Large intestine (tissue), 3 donors: ENCODE data around the gene CRK. TPM values are rescaled to one million over a fixed set of nuclear protein-coding genes. Genes with fewer than 3 reads are reported as not detected.

ENCODE experiments used
- DNase-seq, 2 donors: peaks; one replicate each; pipeline versions ENCODE4 v3.0.0 to v3.0.0-alpha.2; 2013
- H3K27ac ChIP-seq: one replicate; pipeline ENCODE4 v1.5.1; 2013; ENCODE audit warnings: low read length
- H3K27me3 ChIP-seq: 2 replicates; pipeline ENCODE4 v1.6.1; 2013; ENCODE audit warnings: low read length; ENCODE audit not compliant: control insufficient read depth, insufficient read depth
- H3K36me3 ChIP-seq: 2 replicates; pipeline ENCODE4 v1.6.1; 2013; ENCODE audit warnings: low read length; ENCODE audit not compliant: control insufficient read depth, insufficient read depth
- H3K4me1 ChIP-seq: one replicate; pipeline ENCODE4 v1.6.1; 2013; ENCODE audit warnings: low read length; ENCODE audit not compliant: control insufficient read depth, insufficient read depth
- H3K4me3 ChIP-seq: one replicate; pipeline ENCODE4 v1.5.1; 2013; ENCODE audit warnings: low read length
- H3K9me3 ChIP-seq: one replicate; pipeline ENCODE4 v1.6.1; 2013; ENCODE audit warnings: mild to moderate bottlenecking, low read depth, low read length, moderate library complexity; ENCODE audit not compliant: control insufficient read depth
- WGBS: methylation state at CpG from one replicate; pipeline ENCODE4 v1.1.5; 2013; ENCODE audit warnings: low lambda C conversion rate; ENCODE audit not compliant: insufficient coverage; 5-methylcytosine and 5-hydroxymethylcytosine counted together
- polyA plus RNA-seq: library from polyadenylated mRNA; unstranded; fragments of 120-200 nt; gene quantifications from one replicate; pipeline ENCODE4 v1.2.1, GENCODE V29; 2013

CRK gene
- polyA plus RNA-seq, 1 donor = 42.2 TPM

- H3K36me3 ChIP-seq = peaks cover 18% of the 10 kb centered on the region
- peak overlapping the region; percentile 60 for H3K27ac ChIP-seq
- peaks cover 8% of the 10 kb centered on the region for H3K9me3 ChIP-seq
- no CpG with 5 or more reads among the region's 74 CpGs for WGBS
- DNase-seq = peak in 1 of 2 donors; percentile 80
- H3K4me1 ChIP-seq = peaks cover 46% of the 10 kb centered on the region
- H3K4me3 ChIP-seq = peak overlapping the region; percentile 68
- peaks cover 3% of the 10 kb centered on the region for H3K27me3 ChIP-seq
Observed at GRCh38 chr17:1486802-1487695, 31.0 kb upstream of the CRK start.

- H3K27ac ChIP-seq = peak overlapping the region; percentile 80
- no peaks in the 10 kb centered on the region for H3K27me3 ChIP-seq
- WGBS = no CpG with 5 or more reads among the region's 127 CpGs
- H3K4me3 ChIP-seq = peak overlapping the region; percentile 67
- peaks cover 8% of the 10 kb centered on the region for H3K9me3 ChIP-seq
- peak in 1 of 2 donors; percentile 67 for DNase-seq
- peaks cover 30% of the 10 kb centered on the region for H3K36me3 ChIP-seq
- H3K4me1 ChIP-seq = peaks cover 42% of the 10 kb centered on the region
Observed at GRCh38 chr17:1485423-1486376, 29.7 kb upstream of the CRK start.

- Histone ChIP-seq H3K27me3 (no peaks in the 10 kb centered on the region), H3K27ac (peak overlapping the region; percentile 63), H3K4me1 (peaks cover 40% of the 10 kb centered on the region), H3K4me3 (peak overlapping the region; percentile 58), H3K9me3 (peaks cover 8% of the 10 kb centered on the region), H3K36me3 (peaks cover 35% of the 10 kb centered on the region)
- peak; percentile 78 to 85 for DNase-seq
- no CpG with 5 or more reads among the region's 19 CpGs for WGBS
Observed at GRCh38 chr17:1484676-1485422, 28.8 kb upstream of the CRK start.

- no peak for DNase-seq
- H3K4me3 ChIP-seq = no peak overlapping the region
- peaks cover 36% of the 10 kb centered on the region for H3K4me1 ChIP-seq
Observed at GRCh38 chr17:1484060-1484535, 28.1 kb upstream of the CRK start.

GRCh38 chr17:1482680-1483079 is 26.6 kb upstream of the CRK start:
- Histone ChIP-seq H3K9me3 (peaks cover 8% of the 10 kb centered on the region), H3K27ac (no peak overlapping the region), H3K4me3 (no peak overlapping the region), H3K36me3 (peaks cover 54% of the 10 kb centered on the region), H3K27me3 (no peaks in the 10 kb centered on the region), H3K4me1 (peaks cover 27% of the 10 kb centered on the region)
- WGBS = no CpG with 5 or more reads among the region's 20 CpGs
- DNase-seq = no peak

More at GRCh38 chr17:1484060-1484535, 28.1 kb upstream of the CRK start:
- H3K27me3 ChIP-seq = no peaks in the 10 kb centered on the region
- no peak overlapping the region for H3K27ac ChIP-seq
- peaks cover 40% of the 10 kb centered on the region for H3K36me3 ChIP-seq
- peaks cover 8% of the 10 kb centered on the region for H3K9me3 ChIP-seq
- WGBS = 100% methylated on average over 2 of the region's 29 CpGs

- Histone ChIP-seq H3K4me1 (peaks cover 19% of the 10 kb centered on the region), H3K36me3 (peaks cover 61% of the 10 kb centered on the region), H3K27ac (no peak overlapping the region), H3K4me3 (no peak overlapping the region), H3K27me3 (no peaks in the 10 kb centered on the region), H3K9me3 (peaks cover 5% of the 10 kb centered on the region)
- DNase-seq = no peak
- WGBS = 60% methylated on average over 1 of the region's 11 CpGs
Observed at GRCh38 chr17:1481736-1482135, 25.7 kb upstream of the CRK start.

GRCh38 chr17:1480747-1481465 is 24.9 kb upstream of the CRK start:
- Histone ChIP-seq H3K4me1 (peaks cover 12% of the 10 kb centered on the region), H3K36me3 (peaks cover 69% of the 10 kb centered on the region), H3K27me3 (no peaks in the 10 kb centered on the region), H3K4me3 (no peak overlapping the region), H3K27ac (no peak overlapping the region), H3K9me3 (no peaks in the 10 kb centered on the region)
- WGBS = 100% methylated on average over 1 of the region's 18 CpGs
- DNase-seq = no peak

- no peak overlapping the region for H3K27ac ChIP-seq
- H3K36me3 ChIP-seq = peaks cover 80% of the 10 kb centered on the region
- no peak overlapping the region for H3K4me3 ChIP-seq
- DNase-seq = no peak
- H3K27me3 ChIP-seq = no peaks in the 10 kb centered on the region
- no peaks in the 10 kb centered on the region for H3K9me3 ChIP-seq
- H3K4me1 ChIP-seq = no peaks in the 10 kb centered on the region
- WGBS = no CpG with 5 or more reads among the region's 26 CpGs
Observed at GRCh38 chr17:1478418-1478817, 22.4 kb upstream of the CRK start.

GRCh38 chr17:1475321-1475854 is 19.4 kb upstream of the CRK start:
- peaks cover 78% of the 10 kb centered on the region for H3K36me3 ChIP-seq
- no peak overlapping the region for H3K27ac ChIP-seq
- no CpG with 5 or more reads among the region's 15 CpGs for WGBS

More at GRCh38 chr17:1475321-1475854, 19.4 kb upstream of the CRK start:
- no peak for DNase-seq
- H3K4me3 ChIP-seq = no peak overlapping the region
- H3K27me3 ChIP-seq = no peaks in the 10 kb centered on the region
- no peaks in the 10 kb centered on the region for H3K9me3 ChIP-seq
- H3K4me1 ChIP-seq = no peaks in the 10 kb centered on the region
